T-helper 2 cell treated with Interferon-gamma antibody and Interleukin-4, amounts not matched to agents 100 ng/mL and 5 ng/mL, for 36 hours (primary cell): ENCODE data around the gene SNX32. TPM values are rescaled to one million over a fixed set of nuclear protein-coding genes. Genes with fewer than 3 reads are reported as not detected.

Source experiments
- intact Hi-C: fragments of 100-400 bp; cut with micrococcal nuclease; formaldehyde crosslinking; loops from one replicate; pipeline ENCODE4 v1.15.1; 2023
- total RNA-seq: library from RNA; stranded (reverse); gene quantifications from 2 replicates; pipeline ENCODE4 v1.2.3, GENCODE V29; 2022

SNX32 gene
- total RNA-seq, 1 donor from 2014 or later: 1.6 TPM

DNA sequence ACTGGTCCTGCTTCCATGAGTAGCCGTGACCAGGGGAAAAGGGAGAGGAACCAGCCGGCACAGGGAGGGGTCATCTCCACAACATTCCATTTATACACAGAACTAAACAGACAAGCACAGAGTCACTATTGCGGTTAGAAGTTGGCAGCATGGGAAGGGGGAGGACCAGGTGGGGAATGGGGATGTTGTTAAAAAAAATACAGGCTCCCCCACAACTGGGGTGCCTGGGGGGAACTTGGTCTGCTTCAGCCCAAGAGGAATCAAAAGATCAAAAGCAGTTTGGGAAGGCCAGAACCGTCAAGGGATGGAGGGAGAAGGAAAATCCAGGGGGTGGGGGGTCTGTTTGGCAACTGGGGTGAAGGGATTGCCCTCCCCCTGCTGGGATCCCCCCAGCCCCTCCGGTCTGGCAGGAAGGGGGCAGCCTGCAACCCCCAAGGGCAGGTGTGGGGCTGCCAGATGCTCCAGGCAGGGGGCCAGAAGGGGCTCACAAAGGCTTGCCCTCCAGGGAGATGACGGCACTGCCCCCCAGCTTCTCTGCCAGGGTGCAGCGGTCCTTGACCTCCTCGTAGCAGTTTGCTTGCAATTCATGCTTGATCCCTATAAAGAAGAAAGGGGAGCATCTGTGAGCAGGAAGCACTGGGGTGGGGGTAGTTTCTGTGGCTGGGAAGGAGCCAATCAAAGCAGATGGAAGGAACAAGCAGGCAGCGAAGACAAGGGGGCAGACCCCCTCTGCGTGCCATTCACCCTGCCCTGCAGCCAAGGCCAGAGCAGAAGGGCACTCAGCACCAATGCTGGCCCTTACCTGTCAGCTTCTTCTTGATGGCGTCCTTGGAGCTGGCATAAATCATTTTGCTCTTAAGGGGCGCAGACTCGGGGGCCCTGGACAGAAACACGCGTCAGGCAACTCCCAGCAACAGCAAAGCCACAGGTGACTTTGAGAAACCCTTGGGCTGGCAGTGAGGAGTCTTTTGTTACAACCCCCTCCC lies 21.4 kb downstream of the SNX32 start:
- intact Hi-C loops: no loop called here

DNA sequence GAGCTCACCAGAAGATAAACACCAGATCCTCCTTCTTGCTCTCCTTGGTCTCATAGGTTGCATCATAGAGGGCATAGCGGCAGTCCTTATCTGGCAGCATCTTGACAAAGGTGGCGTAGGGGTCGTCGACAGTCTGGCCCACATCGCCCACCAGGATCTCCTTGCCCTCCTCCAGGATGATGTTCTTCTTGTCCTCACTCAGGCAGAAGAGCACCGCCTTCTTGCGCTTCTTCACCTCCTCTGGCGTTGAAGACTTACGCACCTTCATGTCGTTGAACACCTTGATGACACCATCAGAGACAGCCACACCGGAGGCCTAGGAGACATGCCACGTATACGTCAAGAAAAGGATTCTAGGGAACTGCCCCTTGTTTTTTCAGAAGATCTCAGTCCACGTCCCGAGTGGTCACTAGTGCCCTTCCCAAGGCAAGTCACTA lies 22.2 kb downstream of the SNX32 start:
- intact Hi-C loops: no loop called here

- intact Hi-C loops: no loop called here
These were observed 23.1 kb downstream of the SNX32 start for GRCh38 chr11:65856689-65857499.

DNA sequence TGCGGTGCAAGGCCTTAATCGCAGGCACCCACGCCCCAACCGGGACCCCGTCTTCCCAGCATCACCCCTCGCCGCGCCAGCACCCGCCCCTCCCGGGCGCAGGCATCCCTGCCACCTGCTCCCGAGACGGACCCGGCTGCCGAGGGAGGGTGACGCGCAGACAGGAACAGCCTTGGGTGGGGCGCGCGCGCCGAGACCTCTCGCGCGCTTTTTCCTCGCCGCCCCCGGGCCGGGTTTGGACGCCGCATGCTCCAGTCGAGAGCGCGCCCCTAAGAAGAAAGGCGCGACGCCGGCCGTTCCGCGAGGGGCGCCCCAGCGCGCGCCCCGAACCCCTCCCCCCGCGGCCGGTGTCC lies 23.7 kb downstream of the SNX32 start:
- intact Hi-C loops: no loop called here

DNA sequence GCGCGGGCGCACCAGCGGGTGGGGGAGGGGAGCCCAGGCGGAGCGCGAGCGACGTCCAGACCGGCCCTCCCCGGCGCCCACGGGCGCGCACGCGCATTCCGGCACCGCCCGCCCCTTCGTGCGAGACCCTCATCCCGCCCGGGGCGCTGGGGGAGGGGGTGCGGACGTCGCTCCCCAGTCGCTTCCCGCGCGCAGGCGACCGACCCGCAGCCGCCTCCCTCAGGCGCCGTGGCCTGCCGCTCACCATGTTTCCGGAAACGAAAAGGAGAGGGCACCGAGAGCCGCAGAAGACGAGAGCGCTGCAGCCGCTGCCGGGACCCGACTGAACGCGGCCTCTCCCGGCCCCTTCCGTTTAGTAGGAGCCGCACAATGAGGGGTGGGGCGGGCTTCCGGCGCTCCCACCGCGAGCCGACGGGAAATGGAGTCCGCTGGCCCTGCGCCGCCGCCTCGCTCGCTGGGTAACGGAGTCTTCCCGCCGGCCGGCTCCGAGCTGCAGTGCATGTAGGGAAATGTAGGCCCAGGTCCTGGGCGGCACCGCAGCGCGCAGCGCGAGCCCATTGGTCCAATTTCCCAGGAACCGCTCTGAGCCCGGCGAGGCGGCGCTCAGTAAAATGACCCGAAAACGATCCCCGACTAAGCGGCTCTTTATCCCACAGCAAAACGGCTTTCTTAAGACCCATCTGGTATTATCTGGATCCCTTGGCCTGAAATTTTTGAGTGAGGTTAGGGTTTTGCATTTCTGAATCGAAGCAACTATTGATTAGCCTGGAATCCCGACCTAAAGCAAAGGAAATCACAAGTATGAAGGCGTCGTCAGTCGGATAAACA lies 24.3 kb downstream of the SNX32 start, which contains the start of gene CFL1:
TSS of gene CFL1 (minus strand) at position 328 of the 828 bp plus-strand sequence. CDS start at position 247, 81 bp downstream.
- intact Hi-C loops: loop anchor here (1.0 to 2.0 kb wide), 6 partner anchors 30 to 411 kb away; partner anchors contain the start of genes C11orf68, DRAP1, FIBP and KAT5

DNA sequence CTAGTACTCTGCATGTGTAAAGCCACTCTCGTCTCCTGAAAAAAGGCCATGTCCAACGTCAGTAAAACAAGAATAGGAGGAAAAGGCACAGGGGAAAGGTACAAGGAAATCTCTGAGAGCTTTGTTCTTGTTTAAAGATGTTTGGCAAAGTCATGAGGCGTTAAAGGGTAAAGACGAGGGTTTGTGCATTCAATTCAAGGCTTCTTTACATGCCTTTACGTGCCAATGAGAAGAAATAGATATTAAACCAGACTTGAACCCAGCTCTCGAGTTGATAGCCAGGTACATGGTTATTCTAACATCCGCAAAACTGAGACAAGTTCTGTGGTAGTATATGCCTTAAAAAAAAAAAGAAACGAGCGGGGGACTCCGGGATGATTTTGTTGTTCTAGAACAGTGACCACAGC lies 24.9 kb downstream of the SNX32 start:
- intact Hi-C loops: loop anchor here (1.0 to 2.0 kb wide), 8 partner anchors 30 to 410 kb away; partner anchors contain the start of genes BANF1, C11orf68, DRAP1 and EIF1AD

GRCh38 chr11:65859095-65859811 lies 25.5 kb downstream of the SNX32 start:
- intact Hi-C loops: loop anchor here (1.0 to 2.0 kb wide), 5 partner anchors 143 to 410 kb away; partner anchors contain the start of genes BANF1, EIF1AD, RAB1B and SF3B2

DNA sequence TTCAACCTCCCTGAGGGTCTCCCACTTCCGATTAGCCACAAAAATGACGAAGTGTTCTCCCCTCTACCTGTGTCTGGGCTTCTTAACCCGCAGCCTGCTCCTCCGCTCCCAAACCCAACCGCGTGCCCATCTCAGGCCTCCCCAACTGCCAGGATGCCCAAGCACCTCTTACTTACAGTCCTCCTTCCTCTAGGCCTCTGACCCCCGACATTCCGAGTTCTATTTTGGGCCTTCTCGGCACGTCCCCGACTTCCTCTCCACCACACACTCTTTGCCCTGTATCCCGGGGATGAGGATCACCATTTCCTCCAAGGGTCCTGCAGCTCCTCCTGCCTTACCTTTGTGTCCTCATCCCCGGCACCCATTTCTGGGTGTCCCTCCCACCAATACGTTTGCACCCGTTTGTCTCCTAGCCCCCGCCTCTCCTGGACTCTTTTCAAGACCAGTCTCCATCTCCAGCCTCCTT lies 26.1 kb downstream of the SNX32 start:
- intact Hi-C loops: loop anchor here (1.0 to 2.0 kb wide), 8 partner anchors 13 to 409 kb away; partner anchors contain the start of genes BANF1, EIF1AD, RAB1B and SART1

DNA sequence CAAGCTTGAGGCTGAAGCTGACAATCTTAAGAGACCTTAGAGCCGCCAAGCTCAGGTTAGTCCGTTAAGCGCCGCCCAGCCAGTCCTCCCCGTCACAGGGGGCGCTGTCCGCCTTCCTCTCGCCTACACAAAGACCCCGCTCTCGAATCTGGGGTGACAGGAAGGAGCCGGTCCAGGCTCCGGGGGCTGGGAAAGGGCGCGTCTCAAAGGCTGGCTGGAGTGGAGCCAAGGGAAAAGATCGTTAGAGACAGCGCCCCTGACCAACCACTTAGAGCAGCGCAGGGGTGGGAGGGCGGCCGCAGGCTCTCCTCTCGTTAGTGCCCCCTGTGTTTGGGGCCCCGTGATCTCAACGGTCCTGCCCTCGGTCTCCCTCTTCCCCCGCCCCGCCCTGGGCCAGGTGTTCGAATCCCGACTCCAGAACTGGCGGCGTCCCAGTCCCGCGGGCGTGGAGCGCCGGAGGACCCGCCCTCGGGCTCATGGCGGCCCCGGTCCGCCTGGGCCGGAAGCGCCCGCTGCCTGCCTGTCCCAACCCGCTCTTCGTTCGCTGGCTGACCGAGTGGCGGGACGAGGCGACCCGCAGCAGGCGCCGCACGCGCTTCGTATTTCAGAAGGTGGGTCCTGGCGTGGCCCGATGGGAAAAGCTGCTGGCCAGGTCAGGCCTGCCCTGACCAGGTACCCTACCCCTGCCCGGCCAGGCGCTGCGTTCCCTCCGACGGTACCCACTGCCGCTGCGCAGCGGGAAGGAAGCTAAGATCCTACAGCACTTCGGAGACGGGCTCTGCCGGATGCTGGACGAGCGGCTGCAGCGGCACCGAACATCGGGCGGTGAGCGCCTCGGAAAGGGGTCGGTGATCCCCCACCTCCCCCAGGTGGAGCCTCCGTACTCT lies 26.8 kb downstream of the SNX32 start, which contains the start of gene MUS81:
TSS of gene MUS81 (plus strand) at position 156 of the 887 bp plus-strand sequence. CDS start at position 477, 321 bp downstream.
- intact Hi-C loops: loop anchor here (1.0 kb wide), 4 partner anchors 13 to 129 kb away; partner anchors contain the start of gene SART1

GRCh38 chr11:65861165-65861505 lies 27.4 kb downstream of the SNX32 start:
- intact Hi-C loops: loop anchor here (1.0 kb wide), 1 partner anchor 23 kb away; no protein-coding TSS in a partner anchor

DNA sequence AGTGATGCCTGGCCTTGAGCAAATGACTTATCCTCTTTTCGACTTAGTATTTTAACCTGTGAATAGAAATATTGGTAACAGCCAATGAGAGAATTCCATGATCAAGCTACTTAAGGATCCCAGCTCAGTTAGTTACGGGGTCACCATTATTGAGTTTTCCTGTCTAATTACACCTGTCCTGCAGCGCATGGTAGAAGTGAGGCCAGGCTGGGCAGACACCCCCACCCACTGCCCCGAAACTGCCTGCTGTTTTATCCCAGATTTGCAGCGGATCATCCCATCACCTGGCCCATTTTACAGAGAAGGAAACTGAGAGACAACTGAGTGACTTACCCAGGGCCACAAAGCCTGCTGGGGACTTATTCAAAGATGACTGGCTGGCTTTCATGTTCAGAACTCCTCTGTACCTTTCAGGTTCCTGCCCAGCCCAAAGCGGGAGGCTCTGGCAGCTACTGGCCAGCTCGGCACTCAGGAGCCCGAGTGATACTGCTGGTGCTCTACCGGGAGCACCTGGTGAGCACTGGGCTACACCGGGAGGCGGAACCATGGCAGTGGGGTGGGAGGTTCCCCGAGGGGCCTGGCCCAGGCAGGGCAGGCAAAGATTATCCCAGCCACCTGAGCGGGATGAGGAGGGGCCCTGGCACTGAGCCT lies 27.9 kb downstream of the SNX32 start:
- intact Hi-C loops: loop anchor here (1.0 kb wide), 1 partner anchor 23 kb away; no protein-coding TSS in a partner anchor

DNA sequence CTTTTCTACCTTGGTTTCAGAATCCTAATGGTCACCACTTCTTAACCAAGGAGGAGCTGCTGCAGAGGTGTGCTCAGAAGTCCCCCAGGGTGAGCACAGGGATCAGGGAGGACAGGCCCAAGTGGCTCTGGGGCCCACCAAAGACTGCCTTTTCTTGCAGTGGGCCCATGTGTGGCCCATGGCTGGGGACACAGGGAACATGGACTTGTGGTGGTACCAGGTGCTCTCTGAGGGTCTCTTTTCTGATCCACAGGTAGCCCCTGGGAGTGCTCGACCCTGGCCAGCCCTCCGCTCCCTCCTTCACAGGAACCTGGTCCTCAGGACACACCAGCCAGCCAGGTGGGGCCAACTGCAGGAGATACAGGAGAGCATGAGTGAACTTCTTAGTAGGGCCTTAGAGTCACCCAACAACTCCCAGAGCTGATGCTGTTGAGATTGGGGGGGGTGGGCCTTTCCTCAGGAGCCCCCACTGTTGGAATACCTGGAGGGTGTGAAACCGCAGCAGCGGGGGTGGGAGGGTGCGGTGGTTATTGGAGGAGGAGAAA lies 28.5 kb downstream of the SNX32 start:
- intact Hi-C loops: no loop called here

DNA sequence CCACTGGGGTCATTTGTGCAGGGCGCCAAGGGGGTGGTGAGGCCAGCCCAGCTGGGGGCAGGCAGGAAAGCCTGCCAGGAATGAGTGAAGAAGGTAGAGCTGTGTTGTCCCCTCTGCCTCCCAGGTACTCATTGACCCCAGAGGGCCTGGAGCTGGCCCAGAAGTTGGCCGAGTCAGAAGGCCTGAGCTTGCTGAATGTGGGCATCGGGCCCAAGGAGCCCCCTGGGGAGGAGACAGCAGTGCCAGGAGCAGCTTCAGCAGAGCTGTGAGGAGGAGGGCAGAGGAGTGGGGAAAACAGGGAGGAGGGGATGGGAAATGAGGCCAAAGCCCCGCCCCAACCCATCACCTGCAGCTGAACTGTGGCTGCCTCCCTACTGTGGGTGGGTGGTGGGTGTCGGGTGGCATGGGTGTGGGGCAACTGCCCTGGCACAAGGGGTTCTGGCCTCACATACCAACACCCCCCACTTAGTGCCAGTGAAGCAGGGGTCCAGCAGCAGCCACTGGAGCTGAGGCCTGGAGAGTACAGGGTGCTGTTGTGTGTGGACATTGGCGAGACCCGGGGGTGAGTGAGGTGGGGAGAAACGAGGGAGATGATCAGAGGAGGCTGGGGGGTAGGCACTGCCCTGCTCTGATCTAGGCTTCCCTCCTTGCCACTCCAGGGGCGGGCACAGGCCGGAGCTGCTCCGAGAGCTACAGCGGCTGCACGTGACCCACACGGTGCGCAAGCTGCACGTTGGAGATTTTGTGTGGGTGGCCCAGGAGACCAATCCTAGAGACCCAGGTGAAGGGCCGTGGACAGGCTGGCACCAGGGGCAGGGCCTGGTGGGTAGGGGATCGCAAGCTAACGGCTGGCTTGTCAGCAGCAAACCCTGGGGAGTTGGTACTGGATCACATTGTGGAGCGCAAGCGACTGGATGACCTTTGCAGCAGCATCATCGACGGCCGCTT lies 29.5 kb downstream of the SNX32 start:
- intact Hi-C loops: no loop called here

DNA sequence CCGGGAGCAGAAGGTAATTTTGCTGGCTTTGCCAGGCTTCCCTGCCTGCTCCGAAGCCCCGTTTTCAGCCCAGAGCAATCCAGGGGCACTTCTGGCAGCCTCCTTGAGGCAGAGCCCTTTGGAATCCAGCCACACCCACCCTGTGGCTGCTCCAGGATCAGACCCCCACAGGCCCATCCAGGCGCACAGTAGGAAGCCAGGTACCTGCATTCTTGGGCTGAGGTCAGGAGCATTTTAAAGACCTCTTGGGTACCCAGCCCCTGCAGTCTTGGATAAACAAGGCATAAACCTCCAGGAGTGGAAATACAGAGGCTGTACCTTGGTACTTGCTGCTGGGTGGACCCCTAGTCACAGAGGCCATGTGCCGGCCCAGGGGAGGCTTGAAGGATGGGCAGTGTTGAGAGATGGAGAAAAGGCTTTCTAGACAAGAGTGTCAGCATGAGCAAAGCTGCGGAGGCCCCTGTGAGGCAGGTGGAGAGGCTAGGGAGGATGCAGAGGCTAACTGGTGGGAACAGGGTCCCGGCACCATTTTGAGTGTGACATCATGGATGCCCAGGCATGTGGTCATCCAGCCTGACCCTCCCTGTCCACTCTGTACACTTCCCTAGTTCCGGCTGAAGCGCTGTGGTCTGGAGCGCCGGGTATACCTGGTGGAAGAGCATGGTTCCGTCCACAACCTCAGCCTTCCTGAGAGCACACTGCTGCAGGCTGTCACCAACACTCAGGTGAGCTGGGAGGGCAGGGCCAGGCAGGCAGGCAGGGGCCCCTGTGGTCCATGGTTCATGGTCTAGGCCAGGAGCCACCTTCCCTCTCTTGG lies 30.3 kb downstream of the SNX32 start:
- intact Hi-C loops: no loop called here

- intact Hi-C loops: no loop called here
These were observed 31.1 kb downstream of the SNX32 start for GRCh38 chr11:65864706-65865471.
